NCI-H82 (cell line): ENCODE measurements around the gene HMX2.

Experiments used
- DNase-seq: peaks from one replicate; lab custom pipeline; 2025; lab: John Stamatoyannopoulos, UW

The HMX2 gene

DNA sequence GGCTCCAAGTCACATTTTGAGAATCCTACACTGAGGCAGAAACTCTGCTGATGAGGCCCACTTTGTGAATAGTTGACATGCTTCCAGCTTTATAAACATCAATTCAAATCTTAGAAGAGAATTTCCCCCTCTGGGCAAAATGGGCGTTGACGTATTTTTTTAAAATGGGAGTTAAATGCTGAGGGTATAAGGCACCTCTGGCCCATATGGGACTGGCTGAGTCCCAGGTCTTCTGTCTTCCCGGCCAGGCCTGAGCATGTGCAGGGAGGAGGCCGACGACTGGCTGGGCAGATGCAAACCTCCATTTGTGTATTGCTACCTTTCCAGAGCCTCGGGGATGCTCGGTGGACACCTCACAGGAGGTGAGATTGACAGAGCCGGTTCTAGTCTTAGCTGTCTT, 44.0 kb downstream of the HMX2 start:
- DNase-seq = no peak

DNA sequence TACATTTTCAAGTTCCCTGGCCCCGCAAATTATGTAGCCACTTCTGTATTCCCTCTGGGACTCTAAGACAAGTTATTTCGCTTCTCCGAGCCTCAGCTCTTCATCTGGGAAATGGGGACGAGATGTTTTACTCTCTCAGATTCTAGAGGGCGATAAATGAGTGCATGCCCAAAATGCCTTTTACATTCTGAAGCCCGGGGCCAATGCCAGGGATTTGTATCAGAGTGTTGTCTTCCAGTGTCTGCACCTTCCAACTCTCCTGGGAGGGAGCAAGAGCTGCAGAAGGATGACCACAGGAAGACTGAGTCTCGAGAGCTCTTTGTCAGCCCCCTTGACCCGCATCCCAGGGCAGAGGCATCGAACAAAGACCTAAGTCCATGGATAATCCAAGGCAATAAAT, 46.1 kb downstream of the HMX2 start:
- no peak for DNase-seq
